HL-60 (cell line): ENCODE measurements around the gene SFI1.
"Not testable (repeated sequence)": the region's sequence is repeated elsewhere in the genome, so short reads cannot be mapped to it uniquely, and the experiment has no call there.

Experiments used
- DNase-seq, 2 experiments: peaks; one replicate each; pipeline ENCODE4 v3.0.0-alpha.2; 2010 to 2020; ENCODE audit warnings: low read depth in 1 of 2, low spot score in 1 of 2
- H3K27ac ChIP-seq: fragments of 250-450 bp; sonication (Bioruptor Pico); replicated peaks from 2 replicates; pipeline ENCODE4 v1.5.1; 2020; ENCODE audit warnings: mild to moderate bottlenecking, moderate library complexity
- H3K27me3 ChIP-seq: fragments of 250-450 bp; sonication (Bioruptor Pico); 2 replicates; pipeline ENCODE4 v1.5.1; 2021; ENCODE audit warnings: mild to moderate bottlenecking, moderate library complexity; ENCODE audit not compliant: insufficient read depth, poor library complexity, severe bottlenecking
- H3K4me3 ChIP-seq: replicated peaks from 2 replicates; pipeline ENCODE4 v1.5.1; 2011; ENCODE audit warnings: mild to moderate bottlenecking, control low read depth, low read length; ENCODE audit not compliant: insufficient read depth
- CTCF ChIP-seq: IDR thresholded peaks from one replicate; pipeline ENCODE4 v1.5.1; 2011; ENCODE audit warnings: low read length, control low read depth, inconsistent platforms; ENCODE audit not compliant: insufficient read depth
- GABPA ChIP-seq: IDR thresholded peaks from 2 replicates; pipeline ENCODE4 v1.6.1; 2012; ENCODE audit warnings: low read depth
- POLR2AphosphoS5 ChIP-seq: IDR thresholded peaks from 2 replicates; pipeline ENCODE4 v1.6.1; 2012; ENCODE audit warnings: low read depth
- REST ChIP-seq: IDR thresholded peaks from 2 replicates; pipeline ENCODE4 v1.6.1; 2012; ENCODE audit warnings: low read depth; ENCODE audit not compliant: insufficient replicate concordance
- SPI1 ChIP-seq: IDR thresholded peaks from 2 replicates; pipeline ENCODE4 v1.6.1; 2012; ENCODE audit warnings: low read depth, mild to moderate bottlenecking, borderline replicate concordance

SFI1 gene

GRCh38 chr22:31492151-31492550 lies 4.2 kb upstream of the SFI1 start:
- Histone ChIP-seq H3K4me3 (no peak overlapping the region), H3K27ac (no peak overlapping the region), H3K27me3 (no peaks in the 10 kb centered on the region)
- no peak for DNase-seq
- TF ChIP-seq CTCF = no peak
- no peak for TF ChIP-seq REST
- TF ChIP-seq SPI1 = no peak
- TF ChIP-seq POLR2AphosphoS5 = no peak
- no peak for TF ChIP-seq GABPA

GRCh38 chr22:31493355-31493754 lies 3.0 kb upstream of the SFI1 start:
- not testable (repeated sequence) for DNase-seq, H3K27ac ChIP-seq, H3K4me3 ChIP-seq

GRCh38 chr22:31495343-31495742 lies 993 bp upstream of the SFI1 start:
- H3K4me3 ChIP-seq = peak overlapping the region; percentile 94
- TF ChIP-seq GABPA = no peak
- TF ChIP-seq POLR2AphosphoS5 = no peak
- TF ChIP-seq REST = no peak
- no peak for TF ChIP-seq SPI1
- TF ChIP-seq CTCF = no peak
- H3K27me3 ChIP-seq = no peaks in the 10 kb centered on the region
- DNase-seq = no peak
- H3K27ac ChIP-seq = peak overlapping the region; percentile 83

More at GRCh38 chr22:31493355-31493754, 3.0 kb upstream of the SFI1 start:
- H3K27me3 ChIP-seq = not testable (repeated sequence)

- DNase-seq = peak in 1 of 2 experiments; percentile 39
- Histone ChIP-seq H3K27ac (peak overlapping the region; percentile 83), H3K27me3 (no peaks in the 10 kb centered on the region)
These were observed 405 bp downstream of the SFI1 start for GRCh38 chr22:31496735-31497146.

More at GRCh38 chr22:31496735-31497146, 405 bp downstream of the SFI1 start:
- TF ChIP-seq CTCF = no peak
- TF ChIP-seq SPI1 = peak; percentile 39; the same call in 1 of the 2 replicates
- peak overlapping the region; percentile 94 for H3K4me3 ChIP-seq
